ENCODE measurements around the gene KLHL10.

DNA sequence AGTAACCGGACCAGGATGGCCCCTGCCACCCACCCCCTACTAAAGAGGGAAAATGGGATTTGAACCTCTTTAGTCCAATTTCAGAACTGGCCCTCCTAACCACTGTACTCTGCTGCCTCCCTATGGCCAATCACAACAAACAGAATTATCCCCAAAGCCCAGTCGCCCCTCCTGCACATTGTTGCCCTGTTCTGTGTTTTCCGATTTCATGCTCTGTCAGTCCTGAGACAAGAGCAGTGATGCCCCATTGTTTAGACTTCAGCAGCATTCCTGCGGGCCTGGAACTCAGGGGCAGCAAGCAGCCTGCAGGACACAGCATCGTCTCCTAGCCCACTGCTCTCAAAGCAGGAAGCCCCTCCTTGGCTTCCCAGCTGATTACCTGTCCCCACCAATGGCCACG lies 48.1 kb downstream of the KLHL10 start:
- no peak for TF ChIP-seq POLR2A (IDR thresholded peaks at IDR 0.05)
- TF ChIP-seq, protein P1, sequence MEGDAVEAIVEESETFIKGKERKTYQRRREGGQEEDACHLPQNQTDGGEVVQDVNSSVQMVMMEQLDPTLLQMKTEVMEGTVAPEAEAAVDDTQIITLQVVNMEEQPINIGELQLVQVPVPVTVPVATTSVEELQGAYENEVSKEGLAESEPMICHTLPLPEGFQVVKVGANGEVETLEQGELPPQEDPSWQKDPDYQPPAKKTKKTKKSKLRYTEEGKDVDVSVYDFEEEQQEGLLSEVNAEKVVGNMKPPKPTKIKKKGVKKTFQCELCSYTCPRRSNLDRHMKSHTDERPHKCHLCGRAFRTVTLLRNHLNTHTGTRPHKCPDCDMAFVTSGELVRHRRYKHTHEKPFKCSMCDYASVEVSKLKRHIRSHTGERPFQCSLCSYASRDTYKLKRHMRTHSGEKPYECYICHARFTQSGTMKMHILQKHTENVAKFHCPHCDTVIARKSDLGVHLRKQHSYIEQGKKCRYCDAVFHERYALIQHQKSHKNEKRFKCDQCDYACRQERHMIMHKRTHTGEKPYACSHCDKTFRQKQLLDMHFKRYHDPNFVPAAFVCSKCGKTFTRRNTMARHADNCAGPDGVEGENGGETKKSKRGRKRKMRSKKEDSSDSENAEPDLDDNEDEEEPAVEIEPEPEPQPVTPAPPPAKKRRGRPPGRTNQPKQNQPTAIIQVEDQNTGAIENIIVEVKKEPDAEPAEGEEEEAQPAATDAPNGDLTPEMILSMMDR (IDR thresholded peaks at IDR 0.05), result peak in 2 of 6 experiments; percentile 9 to 31

All from esophagus squamous epithelium (tissue), 4 donors.